SU-DHL-6 (cell line): ENCODE measurements around the gene PDE4D.
"Not testable (repeated sequence)": the region's sequence is repeated elsewhere in the genome, so short reads cannot be mapped to it uniquely, and the experiment has no call there.

Experiments used
- H2AFZ ChIP-seq: fragments of 200-600 bp; sonication (generic); 2 replicates; pipeline ENCODE4 v1.6.1; 2014; ENCODE audit warnings: low read depth, mild to moderate bottlenecking, moderate library complexity, mixed read lengths, antibody characterized with exemption, low read length; ENCODE audit not compliant: severe bottlenecking
- H3F3A ChIP-seq: fragments of 200-600 bp; shearing (Covaris generic); 2 replicates; pipeline ENCODE4 v1.6.0; 2016; ENCODE audit warnings: antibody characterized with exemption, mild to moderate bottlenecking; ENCODE audit not compliant: insufficient read depth
- H3K27ac ChIP-seq: fragments of 200-600 bp; sonication (generic); 2 replicates; pipeline ENCODE4 v1.5.1; 2016; ENCODE audit warnings: low read depth, mild to moderate bottlenecking, low read length, moderate library complexity, mixed read lengths
- H3K27me3 ChIP-seq: fragments of 200-600 bp; sonication (generic), shearing (Covaris generic); 2 replicates; pipeline ENCODE4 v1.6.0; 2014; ENCODE audit warnings: mild to moderate bottlenecking, low read length
- H3K36me3 ChIP-seq: fragments of 200-600 bp; sonication (generic); 2 replicates; pipeline ENCODE4 v1.6.1; 2014; ENCODE audit warnings: mild to moderate bottlenecking, low read length, mixed read lengths
- H3K4me2 ChIP-seq: fragments of 300-600, 200-600 bp; shearing (Covaris generic), sonication (generic); 2 replicates; pipeline ENCODE4 v1.6.0; 2014; ENCODE audit warnings: low read length, low read depth, mild to moderate bottlenecking; ENCODE audit not compliant: poor library complexity, severe bottlenecking
- H3K4me3 ChIP-seq: fragments of 200-600 bp; sonication (generic); 2 replicates; pipeline ENCODE4 v1.5.1; 2014; ENCODE audit warnings: antibody characterized with exemption, low read length, mild to moderate bottlenecking, mixed read lengths; ENCODE audit not compliant: insufficient read depth, poor library complexity, severe bottlenecking
- H3K79me2 ChIP-seq: fragments of 200-600 bp; sonication (generic); 2 replicates; pipeline ENCODE4 v1.6.1; 2014; ENCODE audit warnings: mild to moderate bottlenecking, low read length, moderate library complexity; ENCODE audit not compliant: insufficient read depth
- H3K9ac ChIP-seq: fragments of 200-600 bp; sonication (generic); 2 replicates; pipeline ENCODE4 v1.7.0; 2014; ENCODE audit warnings: mild to moderate bottlenecking, low read length
- H3K9me2 ChIP-seq: fragments of 200-600 bp; sonication (generic); replicated peaks from 2 replicates; pipeline ENCODE4 v1.6.1; 2014; ENCODE audit warnings: low read length; ENCODE audit not compliant: insufficient read depth
- H3K9me3 ChIP-seq: fragments of 200-600 bp; sonication (generic); 2 replicates; pipeline ENCODE4 v1.6.1; 2014; ENCODE audit warnings: low read length, mixed read lengths; ENCODE audit not compliant: insufficient read depth
- H4K20me1 ChIP-seq: fragments of 200-600 bp; sonication (generic); 2 replicates; pipeline ENCODE4 v1.6.1; 2014; ENCODE audit warnings: low read depth, mild to moderate bottlenecking, antibody characterized with exemption, low read length, moderate library complexity, mixed read lengths
- CTCF ChIP-seq: fragments of 200-600 bp; sonication (generic); IDR thresholded peaks from one replicate; pipeline ENCODE4 v1.5.1; 2017; ENCODE audit warnings: antibody characterized with exemption, mild to moderate bottlenecking, low read length, moderate library complexity; ENCODE audit not compliant: insufficient read depth, poor library complexity, severe bottlenecking
- EZH2phosphoT487 ChIP-seq: fragments of 200-600 bp; sonication (generic), shearing (Covaris generic); conservative IDR thresholded peaks from 2 replicates; pipeline ENCODE4 v1.6.1; 2018; ENCODE audit warnings: mild to moderate bottlenecking, antibody characterized with exemption, low read length, moderate library complexity, mixed read lengths

PDE4D gene

GRCh38 chr5:59466271-59466670, 427.3 kb downstream of the PDE4D start:
- no peaks in the 10 kb centered on the region for H3K9me2 ChIP-seq
- H3K4me3 ChIP-seq, result no peak overlapping the region
- TF ChIP-seq EZH2phosphoT487 (no peak), CTCF (no peak)
- no peaks in the 10 kb centered on the region for H3K27me3 ChIP-seq
- H3K9me3 ChIP-seq, result no peaks in the 10 kb centered on the region
- no peak overlapping the region for H3K4me2 ChIP-seq
- no peaks in the 10 kb centered on the region for H3K36me3 ChIP-seq
- H2AFZ ChIP-seq, result no peak overlapping the region
- no peaks in the 10 kb centered on the region for H4K20me1 ChIP-seq
- no peaks in the 10 kb centered on the region for H3F3A ChIP-seq
- no peak overlapping the region for H3K9ac ChIP-seq
- no peak overlapping the region for H3K27ac ChIP-seq
- H3K79me2 ChIP-seq, result no peaks in the 10 kb centered on the region

- Histone ChIP-seq H3K4me3 (no peak overlapping the region), H2AFZ (no peak overlapping the region), H3K9me2 (no peaks in the 10 kb centered on the region), H3K79me2 (no peaks in the 10 kb centered on the region), H3K27ac (no peak overlapping the region), H3K9me3 (no peaks in the 10 kb centered on the region), H4K20me1 (no peaks in the 10 kb centered on the region), H3K4me2 (no peak overlapping the region), H3K9ac (no peak overlapping the region), H3K36me3 (no peaks in the 10 kb centered on the region), H3F3A (no peaks in the 10 kb centered on the region), H3K27me3 (no peaks in the 10 kb centered on the region)
- no peak for TF ChIP-seq CTCF
- TF ChIP-seq EZH2phosphoT487, result no peak
These were observed 428.6 kb downstream of the PDE4D start for GRCh38 chr5:59464969-59465368.

- not testable (repeated sequence) for H3K4me2 ChIP-seq, H3K9me2 ChIP-seq, H3F3A ChIP-seq, H3K36me3 ChIP-seq, H3K9me3 ChIP-seq, H3K79me2 ChIP-seq, H4K20me1 ChIP-seq, H3K9ac ChIP-seq, H3K27ac ChIP-seq, H3K4me3 ChIP-seq, H3K27me3 ChIP-seq, H2AFZ ChIP-seq
These were observed 429.8 kb downstream of the PDE4D start for GRCh38 chr5:59463618-59464166.

GRCh38 chr5:59462956-59463355, 430.6 kb downstream of the PDE4D start:
- Histone ChIP-seq H3K4me3 (no peak overlapping the region), H3K79me2 (no peaks in the 10 kb centered on the region), H4K20me1 (no peaks in the 10 kb centered on the region), H3K9me3 (no peaks in the 10 kb centered on the region), H3K4me2 (no peak overlapping the region), H3K36me3 (no peaks in the 10 kb centered on the region), H3F3A (no peaks in the 10 kb centered on the region), H3K27me3 (no peaks in the 10 kb centered on the region), H2AFZ (no peak overlapping the region), H3K27ac (no peak overlapping the region), H3K9me2 (no peaks in the 10 kb centered on the region), H3K9ac (no peak overlapping the region)
- TF ChIP-seq EZH2phosphoT487 (no peak), CTCF (no peak)
